HEK293T (cell line): ENCODE data around the gene SLC8A3.

Source experiments
- CTCF ChIA-PET: fragments of 350-600 bp; formaldehyde crosslinking; extraction: SDS; loops from one replicate; lab custom pipeline; 2021; ENCODE audit warnings: antibody characterized with exemption, inconsistent platforms; lab: Yijun Ruan, JAX
- POLR2A ChIA-PET: fragments of 350-600 bp; formaldehyde crosslinking; extraction: SDS; loops from one replicate; lab custom pipeline; 2020; ENCODE audit warnings: antibody characterized with exemption, inconsistent platforms; lab: Yijun Ruan, JAX
- DNase-seq: peaks from one replicate; pipeline ENCODE4 v3.0.0; 2012; ENCODE audit warnings: mixed read lengths; ENCODE audit errors: extremely low spot score
- ARNT ChIP-seq: fragments of 450-650 bp; IDR thresholded peaks from 2 replicates; pipeline ENCODE4 v1.6.1; 2017; ENCODE audit warnings: mild to moderate bottlenecking
- BHLHE40 ChIP-seq: fragments of 450-650 bp; IDR thresholded peaks from 2 replicates; pipeline ENCODE4 v1.6.1; 2016; ENCODE audit warnings: mild to moderate bottlenecking, moderate library complexity, borderline replicate concordance
- CTBP1 ChIP-seq: fragments of 450-650 bp; IDR thresholded peaks from 2 replicates; pipeline ENCODE4 v1.6.1; 2016; ENCODE audit warnings: borderline replicate concordance
- ELF4 ChIP-seq: fragments of 450-650 bp; IDR thresholded peaks from 2 replicates; pipeline ENCODE4 v1.6.1; 2017; ENCODE audit warnings: antibody characterized with exemption
- FOXA1 ChIP-seq: fragments of 450-650 bp; IDR thresholded peaks from 2 replicates; pipeline ENCODE4 v1.6.1; 2016; ENCODE audit warnings: mild to moderate bottlenecking
- FOXK2 ChIP-seq: fragments of 450-650 bp; IDR thresholded peaks from 2 replicates; pipeline ENCODE4 v1.6.1; 2016; ENCODE audit warnings: mild to moderate bottlenecking
- FOXM1 ChIP-seq: fragments of 450-650 bp; IDR thresholded peaks from 2 replicates; pipeline ENCODE4 v1.6.1; 2017; ENCODE audit warnings: mild to moderate bottlenecking, borderline replicate concordance
- HDGF ChIP-seq: fragments of 450-650 bp; IDR thresholded peaks from 2 replicates; pipeline ENCODE4 v1.6.1; 2017; ENCODE audit warnings: antibody characterized with exemption, borderline replicate concordance
- L3MBTL2 ChIP-seq: fragments of 450-650 bp; conservative IDR thresholded peaks from 2 replicates; pipeline ENCODE4 v1.6.1; 2016; ENCODE audit warnings: mild to moderate bottlenecking
- LEF1 ChIP-seq: fragments of 450-650 bp; IDR thresholded peaks from 2 replicates; pipeline ENCODE4 v1.6.1; 2017; ENCODE audit warnings: mild to moderate bottlenecking, borderline replicate concordance
- NFRKB ChIP-seq: fragments of 450-650 bp; IDR thresholded peaks from 2 replicates; pipeline ENCODE4 v1.6.1; 2016; ENCODE audit warnings: mild to moderate bottlenecking, moderate library complexity
- PKNOX1 ChIP-seq: fragments of 450-650 bp; IDR thresholded peaks from 2 replicates; pipeline ENCODE4 v1.6.1; 2016
- SP1 ChIP-seq: fragments of 450-650 bp; IDR thresholded peaks from 2 replicates; pipeline ENCODE4 v1.6.1; 2017
- SUZ12 ChIP-seq: fragments of 450-650 bp; IDR thresholded peaks from 2 replicates; pipeline ENCODE4 v1.6.1; 2016; ENCODE audit warnings: mild to moderate bottlenecking
- TARDBP ChIP-seq: fragments of 450-650 bp; IDR thresholded peaks from 2 replicates; pipeline ENCODE4 v1.6.1; 2016
- ZNF384 ChIP-seq: fragments of 450-650 bp; IDR thresholded peaks from 2 replicates; pipeline ENCODE4 v1.6.1; 2016

The SLC8A3 gene

DNA sequence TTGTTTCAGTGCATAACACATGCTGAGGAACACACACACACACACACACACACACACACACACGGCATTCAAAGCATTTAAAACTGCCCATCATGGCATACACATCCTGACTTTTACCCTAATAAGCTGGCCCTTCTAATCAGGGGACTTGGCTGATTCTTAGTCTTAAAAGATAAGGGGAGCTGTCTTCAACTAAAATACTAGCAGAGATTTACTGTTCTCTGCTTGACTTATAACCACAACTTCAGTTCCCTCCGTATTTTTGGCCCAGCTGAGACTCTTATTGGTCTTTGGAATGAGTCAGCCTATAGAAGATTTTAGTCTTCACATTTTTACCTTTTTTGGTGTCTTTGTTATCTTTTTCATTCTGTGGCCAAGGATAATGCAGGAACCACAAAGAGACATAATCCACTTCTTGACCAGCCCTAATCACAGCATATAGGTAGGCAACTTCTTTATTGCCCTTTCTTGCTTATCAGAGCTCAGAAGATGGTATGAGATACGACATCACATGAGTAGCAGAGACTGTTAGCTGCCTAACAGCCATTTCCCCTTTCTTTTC, 25.1 kb upstream of the SLC8A3 start:
- DNase-seq = no peak
- ChIA-PET POLR2A (interaction anchor here (0.6 kb wide), 1 partner anchor 11 kb away, joined by 3 read pairs; no protein-coding TSS in a partner anchor), CTCF (no interaction called here)
- TF ChIP-seq CTBP1 = no peak
- TF ChIP-seq FOXA1 = no peak
- TF ChIP-seq BHLHE40 = no peak
- TF ChIP-seq SP1 = no peak
- no peak for TF ChIP-seq ARNT
- TF ChIP-seq ELF4 = no peak
- no peak for TF ChIP-seq HDGF
- no peak for TF ChIP-seq ZNF384
- TF ChIP-seq L3MBTL2 = no peak
- TF ChIP-seq FOXM1 = no peak
- TF ChIP-seq LEF1 = no peak
- no peak for TF ChIP-seq SUZ12
- no peak for TF ChIP-seq NFRKB
- TF ChIP-seq FOXK2 = no peak
- TF ChIP-seq TARDBP = no peak
- TF ChIP-seq PKNOX1 = no peak

- ChIA-PET CTCF (no interaction called here), POLR2A (interaction anchor here (1.9 kb wide), 1 partner anchor 11 kb away, joined by 6 read pairs; no protein-coding TSS in a partner anchor)
- TF ChIP-seq ARNT (no peak), SUZ12 (no peak), FOXK2 (no peak), ZNF384 (no peak), TARDBP (no peak), ELF4 (no peak), BHLHE40 (no peak), HDGF (no peak), LEF1 (no peak), L3MBTL2 (no peak), SP1 (no peak), FOXM1 (no peak), PKNOX1 (no peak), NFRKB (no peak), CTBP1 (no peak)
- DNase-seq = no peak
These were observed 24.0 kb upstream of the SLC8A3 start for GRCh38 chr14:70212752-70213151.

- no peak for DNase-seq
- CTCF ChIA-PET = no interaction called here
- TF ChIP-seq ZNF384 = no peak
- POLR2A ChIA-PET = no interaction called here
These were observed 19.6 kb upstream of the SLC8A3 start for GRCh38 chr14:70208380-70208779.

DNA sequence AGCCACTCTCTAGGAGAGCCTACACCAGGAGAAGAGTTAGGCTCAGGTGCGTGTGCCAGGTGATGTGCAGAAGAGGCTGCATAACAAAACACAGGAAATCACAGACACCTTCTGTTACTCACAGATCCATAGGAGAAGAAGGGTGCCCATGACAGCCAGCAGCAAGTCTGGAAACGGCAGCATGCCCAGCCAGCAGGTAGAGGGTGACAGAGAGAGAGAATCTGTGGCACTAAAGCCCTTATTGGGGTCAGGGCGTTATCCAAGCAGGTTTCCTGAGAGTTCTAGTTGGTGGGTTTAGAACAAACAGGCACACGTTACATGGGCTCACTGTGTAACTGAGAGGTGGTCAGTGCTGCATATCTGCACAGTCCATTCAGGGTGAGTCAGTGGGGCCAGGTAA, 14.9 kb upstream of the SLC8A3 start:
- DNase-seq = no peak
- ChIA-PET POLR2A (no interaction called here), CTCF (no interaction called here)
- no peak for TF ChIP-seq HDGF
- TF ChIP-seq SUZ12 = no peak
- no peak for TF ChIP-seq BHLHE40

GRCh38 chr14:70201994-70202393, 13.2 kb upstream of the SLC8A3 start:
- TF ChIP-seq L3MBTL2 (no peak), ELF4 (no peak), ZNF384 (no peak), BHLHE40 (no peak), SUZ12 (no peak), CTBP1 (no peak), HDGF (no peak), SP1 (no peak), TARDBP (no peak), FOXM1 (no peak), ARNT (no peak), FOXK2 (no peak), FOXA1 (no peak), LEF1 (no peak), PKNOX1 (no peak), NFRKB (no peak)
- no peak for DNase-seq
- ChIA-PET POLR2A (no interaction called here), CTCF (no interaction called here)

- ChIA-PET POLR2A (no interaction called here), CTCF (no interaction called here)
- TF ChIP-seq HDGF (no peak), FOXM1 (no peak), TARDBP (no peak), LEF1 (no peak), BHLHE40 (no peak), ARNT (no peak)
- DNase-seq = no peak
These were observed 4.6 kb upstream of the SLC8A3 start for GRCh38 chr14:70193396-70193795.

- ChIA-PET POLR2A (no interaction called here), CTCF (no interaction called here)
- TF ChIP-seq LEF1 (no peak), CTBP1 (no peak), FOXK2 (no peak), HDGF (no peak), FOXA1 (no peak), SUZ12 (no peak), PKNOX1 (no peak), NFRKB (no peak), ZNF384 (no peak), L3MBTL2 (no peak)
- peak; percentile 33 for DNase-seq
These were observed 4.2 kb upstream of the SLC8A3 start for GRCh38 chr14:70192915-70193314.
